IMR-90 (cell line): ENCODE measurements around the gene UCKL1. TPM values are rescaled to one million over a fixed set of nuclear protein-coding genes. Genes with fewer than 3 reads are reported as not detected.
A peak's percentile ranks its signal among the peaks of the same experiment; 100 is the strongest.

ENCODE experiments used
- ATAC-seq: fragments of 200-7000 bp; cut with Tn5 transposase; 2 replicates; pipeline ENCODE4 v1.9.1; 2020; ENCODE audit warnings: low read depth, mild to moderate bottlenecking, moderate library complexity
- BruUV-seq: library from RNA; stranded (reverse); fragments of 400-500 nt; replicated peaks from 2 replicates; lab custom pipeline; 2021; lab: Mats Ljungman, UMichigan
- CTCF ChIA-PET: fragments of 300-600 bp; formaldehyde crosslinking; extraction: SDS; loops from one replicate; lab custom pipeline; 2021; ENCODE audit warnings: antibody characterized with exemption; lab: Yijun Ruan, JAX
- POLR2A ChIA-PET: fragments of 300-600 bp; sonication (Branson Sonifier 250); formaldehyde crosslinking; loops from one replicate; lab custom pipeline; 2022; ENCODE audit warnings: antibody characterized with exemption; ENCODE audit not compliant: unreplicated experiment; lab: Charles Lee
- DNase-seq: peaks from one replicate; pipeline ENCODE4 v3.0.0; 2013
- H2AFZ ChIP-seq: replicated peaks from 2 replicates; pipeline ENCODE3; 2013; ENCODE audit warnings: low read length, mild to moderate bottlenecking; ENCODE audit not compliant: poor library complexity
- H2AK5ac ChIP-seq: 2 replicates; pipeline ENCODE4 v1.6.1; 2013; ENCODE audit warnings: low read depth, low read length, inconsistent platforms
- H2AK9ac ChIP-seq: replicated peaks from 2 replicates; pipeline ENCODE3; 2013; ENCODE audit warnings: mild to moderate bottlenecking, low read depth, low read length, moderate library complexity; ENCODE audit not compliant: poor library complexity
- H2BK120ac ChIP-seq: 2 replicates; pipeline ENCODE4 v1.6.1; 2013; ENCODE audit warnings: low read depth, low read length, inconsistent platforms
- H2BK15ac ChIP-seq: 3 replicates; pipeline ENCODE4 v1.6.1; 2013; ENCODE audit warnings: low read depth, low read length, inconsistent platforms
- H2BK20ac ChIP-seq: 2 replicates; pipeline ENCODE4 v1.6.1; 2013; ENCODE audit warnings: low read depth, mild to moderate bottlenecking, inconsistent platforms, low read length, moderate library complexity
- H2BK5ac ChIP-seq: 2 replicates; pipeline ENCODE4 v1.6.1; 2013; ENCODE audit warnings: mild to moderate bottlenecking, low read depth, low read length, inconsistent platforms; ENCODE audit not compliant: poor library complexity, severe bottlenecking
- H3K14ac ChIP-seq: replicated peaks from 2 replicates; pipeline ENCODE4 v1.6.1; 2013; ENCODE audit warnings: low read depth, low read length, inconsistent platforms
- H3K18ac ChIP-seq: 2 replicates; pipeline ENCODE4 v1.6.1; 2013; ENCODE audit warnings: low read depth, low read length, control low read depth
- H3K23ac ChIP-seq: 2 replicates; pipeline ENCODE4 v1.6.1; 2013; ENCODE audit warnings: low read depth, low read length, inconsistent platforms
- H3K27ac ChIP-seq: 2 replicates; pipeline ENCODE4 v1.5.1; 2013; ENCODE audit warnings: mild to moderate bottlenecking, control low read depth, low read length; ENCODE audit not compliant: insufficient read depth
- H3K27me3 ChIP-seq: 2 replicates; pipeline ENCODE4 v1.6.1; 2013; ENCODE audit warnings: low read length; ENCODE audit not compliant: control insufficient read depth, insufficient read depth
- H3K36me3 ChIP-seq: 2 replicates; pipeline ENCODE4 v1.6.1; 2013; ENCODE audit warnings: low read length, mixed read lengths; ENCODE audit not compliant: control insufficient read depth, insufficient read depth
- H3K4ac ChIP-seq: 2 replicates; pipeline ENCODE4 v1.6.1; 2013; ENCODE audit warnings: low read depth, low read length, inconsistent platforms
- H3K4me1 ChIP-seq: 2 replicates; pipeline ENCODE4 v1.6.1; 2013; ENCODE audit warnings: low read length, mixed read lengths; ENCODE audit not compliant: control insufficient read depth, insufficient read depth
- H3K4me2 ChIP-seq: 2 replicates; pipeline ENCODE4 v1.6.1; 2013; ENCODE audit warnings: low read depth, mild to moderate bottlenecking, control low read depth, low read length, moderate library complexity
- H3K4me3 ChIP-seq: 2 replicates; pipeline ENCODE4 v1.5.1; 2013; ENCODE audit warnings: low read depth, mild to moderate bottlenecking, control low read depth, low read length, moderate library complexity; ENCODE audit not compliant: insufficient read depth
- H3K56ac ChIP-seq: 2 replicates; pipeline ENCODE4 v1.6.1; 2013; ENCODE audit warnings: low read length, inconsistent platforms; ENCODE audit not compliant: insufficient read depth; ENCODE audit errors: extremely low read depth
- H3K79me1 ChIP-seq, 2 experiments: 2 replicates each; pipeline ENCODE4 v1.6.1; 2013; ENCODE audit warnings: low read length in 2 of 2, inconsistent platforms in 1 of 2, low read depth in 1 of 2
- H3K9ac ChIP-seq: 2 replicates; pipeline ENCODE4 v1.6.1; 2013; ENCODE audit warnings: low read depth, low read length, control low read depth
- H3K9me1 ChIP-seq: 2 replicates; pipeline ENCODE4 v1.6.1; 2013; ENCODE audit warnings: low read length, inconsistent platforms; ENCODE audit not compliant: insufficient read depth
- H3K9me3 ChIP-seq: 2 replicates; pipeline ENCODE4 v1.6.1; 2013; ENCODE audit warnings: low read length; ENCODE audit not compliant: control insufficient read depth, insufficient read depth
- H4K20me1 ChIP-seq: 2 replicates; pipeline ENCODE4 v1.6.1; 2013; ENCODE audit warnings: low read length, inconsistent platforms; ENCODE audit not compliant: insufficient read depth
- H4K5ac ChIP-seq: 2 replicates; pipeline ENCODE4 v1.6.1; 2013; ENCODE audit warnings: mild to moderate bottlenecking, low read depth, low read length, control low read depth
- H4K8ac ChIP-seq, 2 experiments: 2 replicates each; pipeline ENCODE4 v1.6.1; 2013; ENCODE audit warnings: low read depth in 2 of 2, low read length in 2 of 2, control low read depth in 1 of 2, inconsistent platforms in 1 of 2
- H4K91ac ChIP-seq: 2 replicates; pipeline ENCODE4 v1.6.1; 2013; ENCODE audit warnings: low read depth, low read length, inconsistent platforms; ENCODE audit not compliant: insufficient read depth
- CEBPB ChIP-seq: IDR thresholded peaks from 2 replicates; pipeline ENCODE4 v1.6.1; 2012; ENCODE audit warnings: low read depth, low read length, improper control_type of control experiment
- USF2 ChIP-seq: fragments of 150-350 bp; IDR thresholded peaks from 2 replicates; pipeline ENCODE4 v1.6.1; 2017; ENCODE audit warnings: mild to moderate bottlenecking, antibody characterized with exemption, low read length, low read depth
- WGBS, 2 experiments: methylation state at CpG; one replicate each; pipeline versions ENCODE4 v1.1.5 to v1.1.7; 2013; ENCODE audit warnings: missing lambda C conversion rate in 2 of 2; ENCODE audit not compliant: insufficient read length in 1 of 2; ENCODE audit errors: extremely low coverage in 2 of 2; 5-methylcytosine and 5-hydroxymethylcytosine counted together
- dilution Hi-C: fragments of 300-500 bp; cut with HindIII; formaldehyde crosslinking; loops from one replicate; pipeline ENCODE4 v1.14.3; 2018; ENCODE audit warnings: low sequenced_read_pairs; ENCODE audit not compliant: unreplicated experiment
- in situ Hi-C: fragments of 300-500 bp; cut with MboI; formaldehyde crosslinking; loops from 3 replicates; pipeline ENCODE4 v1.14.3; 2019; ENCODE audit warnings: low sequenced_read_pairs, inconsistent platforms, mixed read lengths
- intact Hi-C: fragments of 100-400 bp; cut with micrococcal nuclease; formaldehyde crosslinking; loops from 2 replicates; pipeline ENCODE4 v1.10.0; 2022
- microRNA-seq, 2 experiments: library from miRNA; stranded (forward) in 1 of 2; unstranded in 1 of 2; fragments of 10-50 nt in 1 of 2; fragments of <30 nt in 1 of 2; gene quantifications in 1 of 2; microRNA quantifications in 1 of 2; one replicate each; pipeline versions ENCODE3 to v1.1.0; 2013 to 2020; ENCODE audit not compliant: insufficient read depth in 1 of 2, insufficient read length in 1 of 2, unreplicated experiment in 1 of 2
- polyA plus RNA-seq, 3 experiments: library from polyadenylated mRNA; depleted of rRNA; stranded (reverse); fragments of >200 nt; gene quantifications; 2 replicates each; pipeline ENCODE4 v1.2.3, GENCODE V29; 2012; ENCODE audit warnings: low replicate concordance in 1 of 3
- small RNA-seq, 5 experiments: library from RNA; depleted of rRNA; stranded (forward); fragments of <200 nt; gene quantifications; one replicate each; pipeline ENCODE3, GENCODE V24; 2012
- total RNA-seq: library from RNA; depleted of rRNA; stranded (reverse); fragments of >200 nt; gene quantifications from 2 replicates; pipeline ENCODE4 v1.2.3, GENCODE V29; 2012; rRNA removed

Gene UCKL1
- total and polyA plus RNA-seq, 2 of the 4 experiments (the other 2 are of a cell fraction), result 16.7 to 54.7 TPM

GRCh38 chr20:63890201-63890576, 66.0 kb downstream of the UCKL1 start:
- POLR2A ChIA-PET, result no interaction called here
- Histone ChIP-seq H4K20me1 (peaks cover 63% of the 10 kb centered on the region), H3K9me1 (peaks cover 15% of the 10 kb centered on the region), H4K8ac (no peak overlapping the region), H3K4me2 (no peak overlapping the region), H2BK120ac (no peak overlapping the region), H3K9me3 (no peaks in the 10 kb centered on the region), H3K18ac (no peak overlapping the region), H3K9ac (no peak overlapping the region; the same call in 1 of the 2 replicates), H3K56ac (no peak overlapping the region), H3K4ac (no peak overlapping the region), H2AFZ (no peak overlapping the region), H3K27me3 (no peaks in the 10 kb centered on the region), H2AK5ac (no peak overlapping the region), H4K5ac (no peak overlapping the region), H2AK9ac (no peak overlapping the region), H3K4me3 (no peak overlapping the region), H3K14ac (no peak overlapping the region), H3K23ac (no peak overlapping the region), H2BK15ac (no peak overlapping the region), H3K27ac (peak overlapping the region; percentile 7; the same call in 1 of the 2 replicates), H2BK20ac (no peak overlapping the region), H4K91ac (no peak overlapping the region), H3K36me3 (peaks cover 62% of the 10 kb centered on the region), H3K79me1 (peaks cover 20 to 57% of the 10 kb centered on the region in 2 experiments), H3K4me1 (peaks cover 13% of the 10 kb centered on the region), H2BK5ac (no peak overlapping the region)
- no CpG with 5 or more reads among the region's 7 CpGs for WGBS, 2 experiments
- BruUV-seq, result TSS peak; percentile 75
- in situ Hi-C loops (no loop called here), intact Hi-C loops (no loop called here), dilution Hi-C loops (no loop called here)
- TF ChIP-seq CEBPB (peak; percentile 96), USF2 (no peak)
- CTCF ChIA-PET, result no interaction called here
- DNase-seq (peak; percentile 31), ATAC-seq (no peak)

Small RNA genes lying within 50 kb of the gene (microRNA-seq; reads per million reads assigned to microRNA genes)
- gene MIR1914 (ENCODE audit: unreplicated experiment), result 1.1 reads per million
- 0 reads per million in 2 experiments for gene MIR647 (ENCODE audit: insufficient read depth in 1 of 2, insufficient read length in 1 of 2, unreplicated experiment in 1 of 2)
- gene MIR941-1 (ENCODE audit: unreplicated experiment), result not detected
- gene MIR941-2 (ENCODE audit: insufficient read depth in 1 of 2, insufficient read length in 1 of 2, unreplicated experiment in 1 of 2), result 0 reads per million in 2 experiments
- gene MIR941-3 (ENCODE audit: unreplicated experiment), result not detected
- gene MIR941-4 (ENCODE audit: insufficient read depth in 1 of 2, insufficient read length in 1 of 2, unreplicated experiment in 1 of 2), result 0 reads per million in 2 experiments
- gene MIR941-5 (ENCODE audit: insufficient read depth in 1 of 2, insufficient read length in 1 of 2, unreplicated experiment in 1 of 2), result 0 reads per million in 2 experiments
- not detected for gene RNU1-134P (ENCODE audit: insufficient read depth, insufficient read length)

Small RNA genes lying within 50 kb of the gene (small RNA-seq; reads per million reads assigned to genes)
- gene MIR647, result 0 reads per million in 5 experiments
- gene MIR941-2, result 0 reads per million in 5 experiments
- 0 reads per million in 5 experiments for gene MIR941-4
- 0 reads per million in 5 experiments for gene MIR941-5
- gene RNU1-134P, result 0 to 11.4 (median 0.51) reads per million in 5 experiments

Other genes starting within 250 kb of the UCKL1 start
- 25.3 and 29.2 TPM in 2 replicates for gene ARFRP1, start 248.4 kb downstream of the UCKL1 start, total RNA-seq
- gene ARFRP1, start 248.4 kb downstream of the UCKL1 start, polyA plus RNA-seq (2012; rRNA removed), result 36.3 and 36.6 TPM in 2 replicates
- 13.4 and 15.6 TPM in 2 replicates for gene ZGPAT, start 248.4 kb downstream of the UCKL1 start, total RNA-seq
- gene ZGPAT, start 248.4 kb downstream of the UCKL1 start, polyA plus RNA-seq (2012; rRNA removed), result 20.2 and 21.1 TPM in 2 replicates
- 0.28 and 0.36 TPM in 2 replicates for gene LIME1, start 219.8 kb downstream of the UCKL1 start, total RNA-seq
- 7.8 and 11.9 TPM in 2 replicates for gene LIME1, start 219.8 kb downstream of the UCKL1 start, polyA plus RNA-seq (2012; rRNA removed)
- gene SLC2A4RG, start 216.6 kb downstream of the UCKL1 start, total RNA-seq, result 5.0 and 8.1 TPM in 2 replicates
- gene SLC2A4RG, start 216.6 kb downstream of the UCKL1 start, polyA plus RNA-seq (2012; rRNA removed), result 50.3 and 71.4 TPM in 2 replicates
- gene ZBTB46, start 125.2 kb downstream of the UCKL1 start, total RNA-seq, result 14.9 and 15.3 TPM in 2 replicates
- 4.2 and 4.3 TPM in 2 replicates for gene ZBTB46, start 125.2 kb downstream of the UCKL1 start, polyA plus RNA-seq (2012; rRNA removed)
- not detected in 2 replicates for gene ABHD16B, start 94.9 kb downstream of the UCKL1 start, total RNA-seq
- 0.05 TPM in 1 of 2 replicates, not detected in the other for gene ABHD16B, start 94.9 kb downstream of the UCKL1 start, polyA plus RNA-seq (2012; rRNA removed)
- 113 and 119 TPM in 2 replicates for gene TPD52L2, start 91.1 kb downstream of the UCKL1 start, total RNA-seq
- 189 and 191 TPM in 2 replicates for gene TPD52L2, start 91.1 kb downstream of the UCKL1 start, polyA plus RNA-seq (2012; rRNA removed)
- 45.2 and 46.9 TPM in 2 replicates for gene DNAJC5, start 61.3 kb downstream of the UCKL1 start, total RNA-seq
- gene DNAJC5, start 61.3 kb downstream of the UCKL1 start, polyA plus RNA-seq (2012; rRNA removed), result 35.6 and 36.3 TPM in 2 replicates
- gene ZNF512B, start 13.5 kb upstream of the UCKL1 start, total RNA-seq, result 6.4 and 6.5 TPM in 2 replicates
- gene ZNF512B, start 13.5 kb upstream of the UCKL1 start, polyA plus RNA-seq (2012; rRNA removed), result 15.6 and 15.9 TPM in 2 replicates
- 0.54 and 0.56 TPM in 2 replicates for gene SAMD10, start 23.2 kb upstream of the UCKL1 start, total RNA-seq
- gene SAMD10, start 23.2 kb upstream of the UCKL1 start, polyA plus RNA-seq (2012; rRNA removed), result 4.0 and 4.1 TPM in 2 replicates
- gene PRPF6, start 24.7 kb upstream of the UCKL1 start, total RNA-seq, result 68.6 and 71.3 TPM in 2 replicates
- 38.5 and 43.5 TPM in 2 replicates for gene PRPF6, start 24.7 kb upstream of the UCKL1 start, polyA plus RNA-seq (2012; rRNA removed)
- gene C20orf204, start 79.8 kb upstream of the UCKL1 start, total RNA-seq, result 0.18 and 0.28 TPM in 2 replicates
- 0.09 and 0.11 TPM in 2 replicates for gene C20orf204, start 79.8 kb upstream of the UCKL1 start, polyA plus RNA-seq (2012; rRNA removed)
- not detected in 2 replicates for gene SOX18, start 93.2 kb upstream of the UCKL1 start, total RNA-seq
- gene SOX18, start 93.2 kb upstream of the UCKL1 start, polyA plus RNA-seq (2012; rRNA removed), result not detected in 2 replicates
- gene TCEA2, start 106.8 kb upstream of the UCKL1 start, total RNA-seq, result 8.9 and 9.3 TPM in 2 replicates
- gene TCEA2, start 106.8 kb upstream of the UCKL1 start, polyA plus RNA-seq (2012; rRNA removed), result 28.9 and 30.0 TPM in 2 replicates
- 7.7 and 8.1 TPM in 2 replicates for gene RGS19, start 123.1 kb upstream of the UCKL1 start, total RNA-seq
- gene RGS19, start 123.1 kb upstream of the UCKL1 start, polyA plus RNA-seq (2012; rRNA removed), result 17.5 and 21.5 TPM in 2 replicates
- gene OPRL1, start 123.7 kb upstream of the UCKL1 start, total RNA-seq, result 0.28 and 0.36 TPM in 2 replicates
- gene OPRL1, start 123.7 kb upstream of the UCKL1 start, polyA plus RNA-seq (2012; rRNA removed), result 1.1 and 1.2 TPM in 2 replicates
- gene LKAAEAR1, start 128.0 kb upstream of the UCKL1 start, total RNA-seq, result not detected in 2 replicates
- 0.16 and 0.21 TPM in 2 replicates for gene LKAAEAR1, start 128.0 kb upstream of the UCKL1 start, polyA plus RNA-seq (2012; rRNA removed)
- gene NPBWR2, start 151.1 kb upstream of the UCKL1 start, total RNA-seq, result not detected in 2 replicates
- not detected in 2 replicates for gene NPBWR2, start 151.1 kb upstream of the UCKL1 start, polyA plus RNA-seq (2012; rRNA removed)
- not detected in 2 replicates for gene MYT1, start 208.0 kb upstream of the UCKL1 start, total RNA-seq
- not detected in 2 replicates for gene MYT1, start 208.0 kb upstream of the UCKL1 start, polyA plus RNA-seq (2012; rRNA removed)